Measurements from ENCODE around the gene TMEM101.

- no peak for TF ChIP-seq ZNF274 (IDR thresholded peaks at IDR 0.05; ENCODE audit: low read length)
- no peak for TF ChIP-seq ZNF274 (tag by site-specific recombination; IDR thresholded peaks at IDR 0.05; ENCODE audit: borderline replicate concordance)
- TF ChIP-seq ZSCAN18 (tag by site-specific recombination; IDR thresholded peaks at IDR 0.05): no peak
- TF ChIP-seq CTCF (tag by site-specific recombination; IDR thresholded peaks at IDR 0.05): no peak
- TF ChIP-seq ZNF239 (tag by site-specific recombination; IDR thresholded peaks at IDR 0.05): no peak
- TF ChIP-seq ZNF777 (tag by site-specific recombination; IDR thresholded peaks at IDR 0.05; ENCODE audit: borderline replicate concordance): no peak
- TF ChIP-seq ZBTB7A (tag by site-specific recombination; IDR thresholded peaks at IDR 0.05; ENCODE audit: low read depth): no peak
Measured at GRCh38 chr17:43995150-43995471, 19.7 kb downstream of the TMEM101 start.
